Bronchial epithelial cell (primary cell): Measurements from ENCODE around the gene VTCN1. TPM values are rescaled to one million over a fixed set of nuclear protein-coding genes. Genes with fewer than 3 reads are reported as not detected.
"Not testable (repeated sequence)": the region's sequence is repeated elsewhere in the genome, so short reads cannot be mapped to it uniquely, and the experiment has no call there.

Experiments used
- DNase-seq: peaks from one replicate; pipeline ENCODE4 v3.0.0-alpha.2; 2010; ENCODE audit warnings: low read depth
- FAIRE-seq: peaks from 2 replicates; lab custom pipeline; 2011; peaks lifted over from hg19 to GRCh38; lab: Jason Lieb, UNC
- H3K27me3 ChIP-seq: 2 replicates; pipeline ENCODE4 v1.5.1; 2011; ENCODE audit warnings: low read length; ENCODE audit not compliant: control insufficient read depth, insufficient read depth
- H3K36me3 ChIP-seq: 2 replicates; pipeline ENCODE4 v1.5.1; 2011; ENCODE audit warnings: low read length; ENCODE audit not compliant: control insufficient read depth, insufficient read depth
- H3K4me3 ChIP-seq: 2 replicates; pipeline ENCODE4 v1.5.1; 2011; ENCODE audit warnings: mild to moderate bottlenecking, low read depth, low read length, control low read depth
- total RNA-seq: library from RNA; depleted of rRNA; stranded (reverse); fragments of >200 nt; gene quantifications from 2 replicates; pipeline ENCODE4 v1.2.1, GENCODE V29; 2014
- TF ChIP-seq, protein P1 (sequence below): IDR thresholded peaks from 2 replicates; pipeline ENCODE4 v1.5.1; 2011; ENCODE audit warnings: mild to moderate bottlenecking, moderate library complexity, low read length, control low read depth, inconsistent platforms; ENCODE audit not compliant: insufficient read depth, severe bottlenecking

The VTCN1 gene
- total RNA-seq, 1 donor from 2014 or later = 0.26 TPM

DNA sequence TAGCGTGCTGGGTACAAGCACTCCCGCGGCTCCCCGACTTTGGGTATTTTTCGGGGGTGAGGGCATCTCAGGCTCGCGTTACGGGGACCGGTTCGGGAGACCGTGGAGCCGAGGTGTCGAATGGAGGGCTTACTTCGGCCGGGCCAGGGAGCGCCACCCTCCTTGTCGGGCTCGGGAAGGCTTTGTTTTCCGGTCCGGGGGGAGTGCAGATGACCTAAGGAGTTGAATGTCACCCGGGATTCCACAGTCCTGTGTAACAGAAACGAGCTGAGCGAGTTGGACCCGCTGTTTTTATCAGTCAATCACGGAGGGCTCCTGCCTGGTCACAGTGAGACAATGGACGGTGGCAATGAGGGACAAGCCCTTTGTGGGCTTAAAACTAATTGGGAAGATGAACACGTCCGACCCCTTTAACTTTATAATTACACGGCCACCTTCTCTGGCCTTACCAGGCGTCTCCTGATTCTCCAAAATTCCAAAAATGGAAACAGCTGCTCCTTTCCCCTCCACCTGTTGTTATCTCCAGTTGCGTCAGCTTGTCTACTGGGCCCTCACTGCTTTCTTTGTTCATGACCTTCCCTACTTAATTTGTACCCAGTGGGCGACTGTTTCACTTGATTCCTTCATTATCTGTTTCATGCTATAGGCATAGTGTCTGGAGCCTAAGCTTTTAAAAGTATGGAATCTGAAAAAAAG lies 88.2 kb downstream of the VTCN1 start:
- DNase-seq = no peak
- no peaks in the 10 kb centered on the region for H3K27me3 ChIP-seq
- no peaks in the 10 kb centered on the region for H3K36me3 ChIP-seq
- TF ChIP-seq, protein P1, sequence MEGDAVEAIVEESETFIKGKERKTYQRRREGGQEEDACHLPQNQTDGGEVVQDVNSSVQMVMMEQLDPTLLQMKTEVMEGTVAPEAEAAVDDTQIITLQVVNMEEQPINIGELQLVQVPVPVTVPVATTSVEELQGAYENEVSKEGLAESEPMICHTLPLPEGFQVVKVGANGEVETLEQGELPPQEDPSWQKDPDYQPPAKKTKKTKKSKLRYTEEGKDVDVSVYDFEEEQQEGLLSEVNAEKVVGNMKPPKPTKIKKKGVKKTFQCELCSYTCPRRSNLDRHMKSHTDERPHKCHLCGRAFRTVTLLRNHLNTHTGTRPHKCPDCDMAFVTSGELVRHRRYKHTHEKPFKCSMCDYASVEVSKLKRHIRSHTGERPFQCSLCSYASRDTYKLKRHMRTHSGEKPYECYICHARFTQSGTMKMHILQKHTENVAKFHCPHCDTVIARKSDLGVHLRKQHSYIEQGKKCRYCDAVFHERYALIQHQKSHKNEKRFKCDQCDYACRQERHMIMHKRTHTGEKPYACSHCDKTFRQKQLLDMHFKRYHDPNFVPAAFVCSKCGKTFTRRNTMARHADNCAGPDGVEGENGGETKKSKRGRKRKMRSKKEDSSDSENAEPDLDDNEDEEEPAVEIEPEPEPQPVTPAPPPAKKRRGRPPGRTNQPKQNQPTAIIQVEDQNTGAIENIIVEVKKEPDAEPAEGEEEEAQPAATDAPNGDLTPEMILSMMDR = no peak
- H3K4me3 ChIP-seq = peak overlapping the region; percentile 55
- no peak for FAIRE-seq

DNA sequence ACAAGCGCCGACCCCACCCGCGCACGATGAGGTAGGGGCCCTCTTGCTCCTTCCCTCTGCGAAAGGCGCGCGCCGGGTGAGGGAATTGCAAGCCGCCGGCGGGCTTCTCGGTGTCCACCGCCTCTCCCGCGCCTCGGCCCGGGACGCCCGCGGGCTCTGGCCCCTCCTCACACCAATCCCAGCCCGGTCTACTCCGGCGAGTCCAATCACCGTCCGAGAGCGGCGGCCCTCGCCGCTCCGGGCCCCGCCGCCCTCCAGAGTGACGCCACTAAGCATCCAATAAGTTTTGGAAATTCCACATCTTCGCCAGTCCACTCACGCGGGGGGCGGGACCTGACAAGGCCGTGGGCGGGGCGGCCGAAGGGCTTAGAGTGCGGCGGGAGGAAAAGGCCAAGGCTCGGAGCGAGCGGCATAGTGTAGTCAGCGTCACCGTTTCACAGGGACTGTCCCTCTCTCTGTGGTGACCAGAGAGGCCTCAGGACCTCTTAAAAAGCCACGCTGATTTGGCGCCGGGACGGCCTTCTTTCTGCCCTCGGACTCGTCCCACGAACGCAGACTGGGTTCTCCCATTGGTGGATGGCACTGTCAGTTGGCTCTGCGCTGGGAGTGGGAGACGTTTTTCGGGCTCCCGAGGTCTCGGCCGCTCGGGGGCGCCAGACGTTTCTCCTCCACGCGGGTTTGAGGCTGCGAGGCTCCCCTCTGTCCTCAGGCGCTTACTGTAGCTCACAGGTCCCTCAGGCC lies 89.0 kb downstream of the VTCN1 start, which contains the start of gene TRIM45:
TSS of gene TRIM45 (minus strand) at position 161 of the 741 bp plus-strand sequence. CDS start 548 bp downstream, outside the sequence.
- TF ChIP-seq, protein P1 = peak; percentile 96

DNA sequence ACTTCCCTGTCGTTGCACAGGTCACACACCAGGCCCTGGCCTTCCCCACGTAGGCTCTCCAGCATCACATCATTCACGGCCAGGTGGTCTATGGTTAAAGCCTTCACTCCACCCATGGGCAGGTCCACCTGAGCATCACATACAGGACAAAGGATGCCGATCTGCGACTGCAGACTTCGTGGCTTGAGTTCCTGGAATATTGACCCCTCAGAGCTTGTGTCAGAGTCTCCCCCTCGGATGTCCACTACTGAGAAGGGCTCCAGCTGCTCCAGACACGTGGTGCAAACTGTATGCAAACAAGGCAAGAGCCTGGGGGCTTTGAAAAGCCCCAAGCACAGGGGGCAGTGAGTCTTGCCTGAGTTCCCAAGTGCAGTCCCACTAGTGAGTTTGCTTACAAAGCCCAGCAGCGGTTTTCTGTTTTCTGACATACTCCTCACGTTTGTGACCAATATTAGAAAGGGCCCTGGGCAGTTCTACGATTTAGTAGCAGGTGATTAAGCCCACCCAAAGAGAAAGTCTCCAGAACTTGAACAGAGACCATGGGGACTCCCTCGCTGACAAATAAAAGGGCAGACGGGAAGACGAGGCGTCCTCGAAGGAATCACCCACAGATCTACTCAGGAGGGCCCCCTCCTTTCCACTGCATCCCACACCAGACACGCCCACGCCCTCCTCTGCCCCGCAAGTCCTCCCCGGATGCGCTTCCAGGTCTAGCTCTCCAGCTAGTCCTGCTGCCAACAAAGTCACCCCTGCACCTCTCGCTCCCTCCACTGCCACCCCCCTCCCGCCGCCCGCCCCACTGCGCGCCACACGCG lies 89.7 kb downstream of the VTCN1 start:
- DNase-seq (no peak), FAIRE-seq (no peak)
- Histone ChIP-seq H3K4me3 (peak overlapping the region; percentile 55), H3K36me3 (no peaks in the 10 kb centered on the region), H3K27me3 (no peaks in the 10 kb centered on the region)
- TF ChIP-seq, protein P1 = no peak

More for the DNA sequence above, 89.0 kb downstream of the VTCN1 start, which contains the start of gene TRIM45:
- FAIRE-seq = no peak
- peak within 1 kb of the TSS; percentile 55 for H3K4me3 ChIP-seq
- no peaks in the 10 kb centered on the region for H3K27me3 ChIP-seq
- H3K36me3 ChIP-seq = no peaks in the 10 kb centered on the region
- peak; percentile 91 for DNase-seq

DNA sequence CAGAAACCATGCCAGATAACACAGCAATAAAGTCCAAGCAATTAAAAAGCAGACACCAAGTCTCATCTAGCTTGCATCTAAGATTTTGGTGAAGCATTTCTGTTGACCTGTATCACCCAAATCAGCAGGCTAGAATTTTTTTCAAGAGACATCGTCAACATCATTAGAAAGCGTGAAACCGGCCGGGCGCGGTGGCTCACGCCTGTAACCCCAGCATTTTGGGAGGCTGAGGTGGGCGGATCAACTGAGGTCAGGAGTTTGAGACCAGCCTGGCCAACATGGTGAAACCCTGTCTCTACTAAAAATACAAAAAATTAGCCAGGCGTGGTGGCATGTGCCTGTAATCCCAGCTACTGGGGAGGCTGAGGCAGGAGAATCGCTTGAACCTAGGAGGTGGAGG lies 91.6 kb downstream of the VTCN1 start:
- not testable (repeated sequence) for DNase-seq, H3K27me3 ChIP-seq, H3K36me3 ChIP-seq, FAIRE-seq, H3K4me3 ChIP-seq

DNA sequence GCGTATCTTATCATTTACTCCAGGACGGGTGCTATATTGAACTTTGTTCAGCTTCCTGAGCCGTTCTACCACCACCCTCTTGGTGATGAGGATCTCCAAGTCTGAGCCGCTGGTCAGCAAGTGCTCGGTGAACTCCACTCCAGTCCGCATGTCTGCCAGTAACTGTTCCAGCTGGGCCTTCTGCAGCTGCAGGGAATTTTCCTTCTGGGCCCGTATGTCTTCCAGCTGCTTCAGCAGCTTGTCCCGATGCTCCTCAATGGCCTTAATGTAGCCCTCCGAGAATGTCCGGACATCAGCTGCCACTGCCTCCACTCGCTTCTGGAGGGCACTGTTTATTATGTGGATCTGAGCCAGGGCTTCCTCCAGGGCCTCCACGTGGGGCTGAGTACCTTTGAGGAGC lies 92.6 kb downstream of the VTCN1 start:
- no peak for DNase-seq
- no peak overlapping the region for H3K4me3 ChIP-seq
- peaks cover 1% of the 10 kb centered on the region for H3K36me3 ChIP-seq
- TF ChIP-seq, protein P1 = no peak
- no peak for FAIRE-seq
- H3K27me3 ChIP-seq = no peaks in the 10 kb centered on the region
